ENCODE measurements around the gene WFDC12.

Gene WFDC12

GRCh38 chr20:45138561-45139300 is 14.5 kb upstream of the WFDC12 start:
- no peak overlapping the region for H3K4me3 ChIP-seq (ENCODE audit: control insufficient read depth, low read depth, low read length)
- peak; percentile 21 for DNase-seq (ENCODE audit: low read depth)
- TF ChIP-seq CTCF (conservative IDR thresholded peaks at IDR 0.05; ENCODE audit: control insufficient read depth, insufficient read depth, low read depth, low read length), result peak; percentile 70

- H3K4me3 ChIP-seq (ENCODE audit: control insufficient read depth, low read depth, low read length), result no peak overlapping the region
- no peak for TF ChIP-seq CTCF (conservative IDR thresholded peaks at IDR 0.05; ENCODE audit: control insufficient read depth, insufficient read depth, low read depth, low read length)
- no peak for DNase-seq (ENCODE audit: low read depth)
Measured at GRCh38 chr20:45136911-45137310, 12.6 kb upstream of the WFDC12 start.

- no peak for DNase-seq (ENCODE audit: low read depth)
- H3K4me3 ChIP-seq (ENCODE audit: control insufficient read depth, low read depth, low read length), result no peak overlapping the region
- TF ChIP-seq CTCF (conservative IDR thresholded peaks at IDR 0.05; ENCODE audit: control insufficient read depth, insufficient read depth, low read depth, low read length), result no peak
Measured at GRCh38 chr20:45128099-45128498, 3.8 kb upstream of the WFDC12 start.

- TF ChIP-seq CTCF (conservative IDR thresholded peaks at IDR 0.05; ENCODE audit: control insufficient read depth, insufficient read depth, low read depth, low read length), result no peak
- H3K4me3 ChIP-seq (ENCODE audit: control insufficient read depth, low read depth, low read length), result no peak overlapping the region
- no peak for DNase-seq (ENCODE audit: low read depth)
Measured at GRCh38 chr20:45121388-45121787, 2.9 kb downstream of the WFDC12 start.

- no peak for TF ChIP-seq CTCF (conservative IDR thresholded peaks at IDR 0.05; ENCODE audit: control insufficient read depth, insufficient read depth, low read depth, low read length)
- H3K4me3 ChIP-seq (ENCODE audit: control insufficient read depth, low read depth, low read length), result no peak overlapping the region
- no peak for DNase-seq (ENCODE audit: low read depth)
Measured at GRCh38 chr20:45119556-45120266, 4.6 kb downstream of the WFDC12 start.

- peak; percentile 16 for TF ChIP-seq CTCF (conservative IDR thresholded peaks at IDR 0.05; ENCODE audit: control insufficient read depth, insufficient read depth, low read depth, low read length)
- DNase-seq (ENCODE audit: low read depth), result no peak
Measured at GRCh38 chr20:45118028-45118427, 6.2 kb downstream of the WFDC12 start.

More at GRCh38 chr20:45118028-45118427, 6.2 kb downstream of the WFDC12 start:
- H3K4me3 ChIP-seq (ENCODE audit: control insufficient read depth, low read depth, low read length), result no peak overlapping the region

Data from fibroblast of mammary gland (primary cell).